NCI-H1930 (cell line): ENCODE measurements around the gene CCSER1.
"Not testable (repeated sequence)": the region's sequence is repeated elsewhere in the genome, so short reads cannot be mapped to it uniquely, and the experiment has no call there.

Experiments
- DNase-seq, 2 experiments: peaks; one replicate each; lab custom pipeline; 2025; lab: John Stamatoyannopoulos, UW

CCSER1 gene

DNA sequence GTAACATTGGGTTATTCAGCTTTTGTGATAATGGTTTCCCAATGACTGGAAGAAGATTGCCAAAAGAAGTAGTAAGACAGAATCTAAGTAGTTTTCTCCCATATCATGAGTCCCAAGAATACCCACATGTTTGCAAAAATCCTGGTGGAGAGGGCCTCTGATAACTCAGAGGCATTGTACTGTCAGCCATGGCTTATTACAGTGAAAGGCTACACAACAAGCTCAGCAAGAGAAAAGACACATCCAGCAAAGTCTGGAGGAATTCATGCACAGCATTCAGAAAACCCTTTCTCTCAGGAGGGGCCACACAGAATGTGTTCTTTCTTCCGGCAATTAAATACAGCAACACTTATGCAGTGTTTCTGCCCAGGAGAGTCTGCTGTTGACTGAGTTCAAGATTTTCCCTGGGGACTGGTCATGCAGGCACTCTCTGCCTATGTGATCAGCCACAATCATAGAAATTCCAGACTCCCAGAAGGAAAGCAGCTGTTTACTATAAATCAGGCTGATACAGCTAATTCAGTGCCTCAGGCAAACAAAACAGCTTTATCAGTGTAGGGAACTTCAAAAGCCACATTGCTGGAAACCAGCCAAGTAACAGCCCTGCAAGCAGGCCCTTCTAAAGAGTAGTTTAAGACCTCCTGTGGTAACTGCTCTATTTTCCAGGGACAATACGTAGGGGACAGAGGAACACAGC, 937.1 kb downstream of the CCSER1 start:
- peak; percentile 62 to 66 for DNase-seq

DNA sequence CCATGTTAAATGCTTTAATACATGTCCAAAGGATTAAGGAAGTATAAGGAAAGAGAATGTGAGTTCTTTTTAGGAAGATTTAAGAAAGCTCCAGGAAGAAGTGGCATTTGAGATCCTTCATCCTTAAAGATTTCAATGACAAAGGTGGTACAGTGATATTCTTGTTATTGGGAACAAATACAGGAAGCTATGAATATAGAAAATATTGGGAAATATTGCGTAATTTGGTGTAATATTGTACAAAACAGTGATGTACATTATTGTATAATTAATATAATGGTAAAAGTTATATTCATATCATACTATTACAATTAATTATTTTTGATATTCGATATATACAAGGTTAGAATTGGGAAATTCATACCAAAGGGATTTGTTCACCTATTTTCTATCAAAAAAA, 937.9 kb downstream of the CCSER1 start:
- DNase-seq: no peak

DNA sequence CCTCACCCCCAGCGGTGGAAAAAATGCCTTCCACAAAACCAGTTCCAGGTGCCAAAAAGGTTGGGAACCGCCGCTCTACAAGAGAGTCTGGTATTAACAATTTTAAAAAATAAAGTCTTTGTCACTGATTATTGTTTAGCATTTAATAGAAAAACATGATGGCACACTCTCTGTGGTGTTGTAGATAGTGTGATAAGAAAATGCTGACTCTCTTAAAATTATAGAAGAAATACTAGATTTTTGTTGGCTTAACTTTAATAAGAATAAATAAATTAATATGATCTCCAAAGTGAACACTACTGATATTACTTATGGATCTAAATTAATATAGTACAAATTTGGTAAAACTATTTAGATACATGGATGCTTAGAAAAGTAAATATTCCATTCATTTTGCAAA, 943.5 kb downstream of the CCSER1 start:
- DNase-seq: no peak

DNA sequence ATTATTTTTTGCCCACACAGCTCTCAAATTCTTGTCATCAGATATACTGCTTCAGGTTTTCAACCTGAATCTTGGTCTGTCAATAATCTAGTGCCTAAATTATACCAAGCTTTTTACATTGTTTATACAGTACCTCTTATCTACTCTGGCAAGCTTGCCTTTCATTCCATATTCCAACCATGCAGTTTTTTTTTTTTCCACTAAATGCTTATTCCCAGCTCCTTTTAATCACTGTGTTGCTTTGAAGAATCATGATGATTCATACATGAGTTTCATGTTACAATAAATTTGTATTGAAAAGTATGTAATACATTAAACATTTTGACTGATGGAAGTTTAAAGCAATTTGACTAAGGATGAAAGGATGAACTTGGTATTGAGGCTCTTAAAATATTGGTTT, 949.0 kb downstream of the CCSER1 start:
- no peak for DNase-seq

DNA sequence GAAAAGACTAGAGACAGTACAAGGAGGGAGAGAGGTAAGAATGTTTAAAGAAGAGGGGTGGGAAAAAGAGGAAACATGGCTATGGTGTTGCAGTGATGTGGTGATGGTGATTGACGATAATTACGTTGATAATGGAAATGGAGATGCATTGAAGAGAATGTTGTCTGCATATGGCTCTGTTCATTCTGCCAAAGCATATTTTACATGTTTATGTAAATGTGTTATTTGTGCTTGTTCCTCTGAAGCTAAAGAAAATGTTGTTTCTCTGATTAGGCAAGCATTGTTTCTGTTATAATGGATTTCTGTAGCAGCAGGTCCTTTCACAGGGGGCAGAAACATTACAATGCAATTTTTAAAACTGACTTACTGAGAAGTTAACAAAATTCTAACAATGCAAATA, 958.8 kb downstream of the CCSER1 start:
- no peak for DNase-seq

DNA sequence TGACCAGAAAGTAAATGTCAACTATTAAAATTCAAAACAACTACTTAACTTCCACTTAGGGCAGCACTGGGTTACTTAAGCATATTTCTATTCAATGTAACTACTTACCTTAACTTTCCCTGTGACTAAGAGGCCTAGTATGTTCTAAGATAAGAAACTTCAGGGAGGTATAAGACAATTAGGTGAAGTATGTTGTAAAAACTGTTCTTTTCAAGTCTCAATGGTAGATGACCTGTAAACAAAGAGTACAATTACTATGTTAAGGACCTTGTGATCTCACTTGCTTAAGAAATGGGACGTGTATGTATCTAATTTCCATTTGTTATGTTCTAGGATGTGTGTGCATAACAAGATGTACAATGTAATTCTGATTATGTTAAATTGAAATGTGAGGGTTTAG, 960.5 kb downstream of the CCSER1 start:
- DNase-seq: no peak

DNA sequence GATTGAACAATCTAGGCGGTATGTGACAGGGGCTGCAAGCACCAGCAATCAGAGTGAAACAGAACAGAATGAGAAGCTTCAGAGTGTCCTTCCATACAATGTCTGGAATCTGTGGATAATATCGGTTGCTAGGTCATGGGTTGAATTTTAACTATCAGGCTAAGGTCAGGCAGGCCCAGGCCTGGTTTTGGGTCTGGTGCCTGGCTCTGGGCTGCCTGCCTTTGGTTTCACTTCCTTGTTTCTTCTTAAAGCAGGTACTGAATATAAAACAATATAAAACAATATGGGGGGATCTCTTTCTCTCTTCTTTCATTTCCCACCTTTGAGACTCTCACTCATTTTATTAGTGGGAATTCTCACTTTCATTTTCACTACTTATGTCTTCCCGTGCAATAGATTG, 962.0 kb downstream of the CCSER1 start:
- DNase-seq: no peak

DNA sequence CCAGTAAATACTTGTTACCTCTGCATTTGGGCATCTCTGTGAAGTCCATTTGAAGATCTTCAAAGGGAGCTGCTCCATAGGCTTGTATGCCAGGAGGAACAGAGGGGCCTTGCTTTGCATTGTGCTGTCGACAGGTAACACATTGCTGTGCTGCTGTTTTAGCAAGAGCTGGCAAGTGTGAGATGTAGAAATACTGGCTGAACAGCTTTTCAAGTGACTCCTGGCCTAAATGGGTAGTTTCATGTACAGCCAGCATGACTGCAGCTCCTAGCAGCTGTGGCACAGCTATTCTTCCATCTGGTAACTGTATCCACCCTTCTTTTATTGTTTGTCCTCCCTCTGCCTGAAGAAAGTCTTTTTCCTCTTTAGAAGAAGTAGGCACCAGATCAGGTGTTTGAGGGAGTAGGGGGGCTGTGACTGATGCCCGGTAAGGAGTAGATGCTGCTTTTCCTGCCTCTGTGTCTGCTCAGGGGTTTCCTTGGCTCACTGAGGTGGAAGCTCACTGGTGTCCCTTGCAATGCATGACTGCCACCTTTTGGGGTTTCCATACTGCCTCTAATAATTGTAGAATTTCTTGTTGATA, 965.3 kb downstream of the CCSER1 start:
- no peak for DNase-seq

DNA sequence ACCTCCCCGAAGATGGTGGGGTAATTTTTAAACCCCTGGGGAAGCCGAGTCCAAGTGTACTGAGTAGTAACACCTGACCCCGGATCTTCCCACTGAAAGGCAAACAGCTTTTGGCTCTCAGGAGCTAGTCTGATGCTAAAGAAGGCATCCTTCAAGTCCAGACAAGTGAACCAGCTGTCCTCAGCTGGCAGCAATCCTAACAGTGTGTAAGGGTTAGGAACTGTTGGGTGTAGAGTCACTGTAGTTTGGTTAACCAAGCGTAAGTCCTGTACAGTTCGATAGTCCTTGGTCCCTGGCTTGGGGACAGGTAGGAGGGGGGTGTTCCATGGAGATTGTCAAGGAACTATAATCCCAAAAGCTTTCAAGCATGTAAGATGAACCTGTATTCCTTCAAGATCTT, 967.0 kb downstream of the CCSER1 start:
- not testable (repeated sequence) for DNase-seq

DNA sequence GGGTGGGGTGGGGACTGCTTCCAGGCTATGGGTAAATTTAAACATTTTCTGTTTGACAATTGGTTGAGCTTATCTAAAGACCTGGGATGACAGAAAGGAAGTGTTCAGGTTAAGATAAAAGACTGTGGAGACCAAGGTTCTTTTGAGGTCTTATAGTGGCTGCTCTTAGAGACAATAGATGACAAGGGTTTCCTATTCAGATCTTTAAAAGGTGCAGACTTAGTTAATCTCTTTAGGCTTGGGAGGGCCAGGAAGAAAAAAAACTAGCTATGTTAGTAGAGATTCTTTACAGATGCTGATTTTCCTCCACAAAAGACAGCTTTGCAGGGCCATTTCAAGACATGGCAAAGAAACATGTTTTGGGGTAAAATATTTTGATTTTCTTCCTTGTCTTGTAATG, 972.5 kb downstream of the CCSER1 start:
- DNase-seq: no peak

DNA sequence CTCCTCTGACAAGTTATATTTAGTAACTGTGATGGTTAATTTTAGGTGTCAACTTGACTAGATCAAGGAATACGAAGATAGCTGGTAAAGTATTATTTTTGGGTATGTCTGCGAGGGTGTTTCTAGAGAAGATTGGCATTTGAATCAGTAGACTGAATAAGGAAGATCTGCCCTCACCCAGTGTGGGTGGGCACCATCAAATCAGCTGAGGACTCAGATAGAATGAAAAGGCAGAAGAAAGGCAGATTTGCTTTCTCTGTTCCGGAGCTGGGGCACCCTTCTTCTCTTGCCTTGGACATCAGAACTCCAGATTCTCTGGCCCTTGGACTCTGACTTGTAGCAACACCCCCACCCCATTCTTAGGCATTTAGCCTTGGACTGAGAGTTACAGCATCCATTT, 981.6 kb downstream of the CCSER1 start:
- no peak for DNase-seq

DNA sequence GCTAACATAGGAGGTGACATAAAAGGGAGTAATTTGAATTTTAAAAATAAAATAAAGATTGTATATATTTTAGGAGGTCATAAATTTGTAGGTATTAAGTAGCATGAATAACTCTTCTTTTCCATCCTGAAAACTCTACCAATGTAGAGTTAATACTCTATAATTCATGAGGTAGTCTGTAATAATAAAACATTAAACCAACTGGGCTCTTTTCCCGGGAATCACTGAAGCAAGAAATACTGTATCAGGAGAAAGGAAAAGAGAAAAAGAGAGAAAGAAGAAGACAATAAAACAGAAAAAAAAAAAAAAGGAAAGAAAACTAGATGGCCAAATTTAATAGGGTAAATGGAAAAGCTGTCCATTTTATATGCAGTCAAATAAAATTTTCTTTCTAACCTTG, 984.4 kb downstream of the CCSER1 start:
- no peak for DNase-seq

DNA sequence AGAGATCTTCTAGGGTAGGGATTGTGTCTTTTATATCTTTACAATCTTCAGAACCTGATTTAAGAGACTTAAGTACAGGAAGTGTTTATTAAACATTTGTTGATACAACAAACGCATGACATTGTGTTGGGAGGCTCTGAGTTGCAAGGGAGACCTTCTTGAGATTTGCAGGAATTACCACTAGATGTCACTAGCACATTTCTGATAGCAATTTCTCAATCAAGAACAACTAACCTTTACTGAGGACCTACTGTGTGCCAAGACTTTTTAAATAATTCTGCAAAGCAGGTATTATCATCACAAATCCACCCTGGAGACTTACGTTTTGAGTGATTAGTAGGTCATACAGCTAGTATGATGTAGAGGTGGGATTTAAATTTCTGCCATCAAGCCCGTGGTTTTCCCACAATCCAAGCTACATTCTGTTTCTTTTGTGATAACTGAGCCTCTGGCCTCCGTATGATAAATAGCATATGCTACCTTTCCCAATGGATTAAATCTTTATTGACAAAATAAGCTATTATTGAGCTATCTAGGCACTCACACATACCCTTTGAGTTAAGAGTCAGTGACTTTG, 986.0 kb downstream of the CCSER1 start:
- DNase-seq: no peak

DNA sequence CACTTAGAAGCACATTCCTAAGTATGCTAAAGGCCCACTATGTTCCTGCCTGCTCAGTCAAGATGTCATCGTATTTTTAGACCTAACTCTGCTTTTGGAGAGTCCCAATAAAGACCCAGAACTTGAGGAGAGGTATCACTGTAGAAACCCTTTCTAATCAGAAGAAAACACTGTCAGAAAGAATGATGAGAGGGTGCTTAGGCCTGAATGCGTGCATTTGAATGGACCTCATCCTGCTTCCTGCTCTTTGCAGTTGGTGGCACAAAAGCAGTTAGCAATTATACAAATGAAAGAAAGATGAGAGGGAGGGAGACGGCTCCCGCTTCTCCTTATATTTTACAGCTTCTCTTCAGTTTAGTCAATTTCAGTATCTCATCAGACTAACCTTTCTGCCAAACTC, 987.2 kb downstream of the CCSER1 start:
- DNase-seq: no peak

DNA sequence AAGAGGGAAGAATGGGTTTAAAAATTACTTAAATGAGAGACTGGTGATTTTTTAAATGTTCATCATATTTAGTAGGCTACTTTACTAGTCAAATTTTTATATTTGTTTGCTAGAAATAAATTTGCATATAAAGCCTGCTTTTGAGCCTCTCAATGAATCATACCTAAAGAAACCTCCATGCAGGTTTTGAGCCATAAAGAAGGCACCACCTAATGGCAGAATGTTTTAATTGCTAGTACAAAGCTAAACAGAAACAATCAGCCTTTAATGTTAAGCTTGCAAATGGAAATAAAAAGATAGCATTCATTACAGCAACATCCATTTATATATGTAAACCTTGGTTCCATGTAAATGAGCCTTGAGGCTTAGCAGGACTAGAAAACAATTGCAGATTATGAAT, 989.7 kb downstream of the CCSER1 start:
- DNase-seq: no peak

DNA sequence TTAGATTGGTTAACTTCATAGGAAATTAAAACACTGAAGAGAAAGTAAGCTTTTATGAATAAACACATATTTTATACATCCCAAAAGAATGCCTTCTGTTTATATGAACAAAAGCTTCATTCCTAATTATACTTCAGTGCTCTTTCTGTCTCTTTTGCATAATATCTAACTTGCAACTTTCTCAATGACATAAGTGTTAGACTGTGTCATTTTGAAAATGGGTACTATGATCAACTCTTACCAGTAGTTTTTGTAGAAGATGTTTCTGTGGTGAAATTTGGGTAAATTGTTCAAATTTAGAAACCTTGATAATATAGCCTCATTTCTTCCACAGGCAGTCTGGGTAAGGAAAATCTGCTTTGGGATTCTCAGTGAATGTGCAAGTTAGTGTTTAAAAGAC, 991.4 kb downstream of the CCSER1 start:
- no peak for DNase-seq

DNA sequence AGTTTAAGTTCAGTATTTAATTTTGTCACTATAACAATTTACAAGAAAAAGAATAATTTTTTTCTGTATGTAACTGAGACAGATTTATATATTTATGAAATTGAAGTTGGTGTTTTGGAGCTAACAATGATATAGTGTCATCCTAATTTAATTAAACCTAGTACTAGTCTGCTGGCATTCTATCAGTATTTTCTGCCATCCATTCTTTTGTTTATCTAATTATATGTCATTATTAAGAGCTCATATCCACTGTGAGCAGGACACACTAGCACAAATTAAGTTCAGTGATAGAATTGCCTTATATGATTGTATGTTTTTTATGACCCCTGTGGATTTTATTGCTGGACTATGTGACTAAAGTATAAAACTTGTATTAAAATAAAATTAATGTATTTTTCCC, 996.5 kb downstream of the CCSER1 start:
- DNase-seq: no peak

DNA sequence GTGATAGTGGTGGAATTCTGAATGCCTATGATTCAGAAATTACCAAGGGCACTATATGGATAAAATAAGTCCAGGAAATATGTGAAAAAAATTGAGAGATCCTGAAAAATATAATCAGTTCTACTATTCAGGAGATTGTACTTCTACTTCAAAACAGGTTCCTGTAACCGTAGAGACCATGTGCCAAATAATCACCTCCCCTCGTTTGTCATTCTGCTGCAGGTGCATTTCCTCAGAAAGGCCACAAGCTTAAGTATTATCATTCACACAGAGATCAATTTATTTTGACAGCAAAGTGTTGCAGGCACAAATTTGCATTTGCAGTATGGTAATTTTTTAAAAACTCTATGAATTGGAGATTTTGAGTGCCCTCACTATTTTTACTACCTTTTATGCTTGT, 1000.0 kb downstream of the CCSER1 start:
- no peak for DNase-seq

DNA sequence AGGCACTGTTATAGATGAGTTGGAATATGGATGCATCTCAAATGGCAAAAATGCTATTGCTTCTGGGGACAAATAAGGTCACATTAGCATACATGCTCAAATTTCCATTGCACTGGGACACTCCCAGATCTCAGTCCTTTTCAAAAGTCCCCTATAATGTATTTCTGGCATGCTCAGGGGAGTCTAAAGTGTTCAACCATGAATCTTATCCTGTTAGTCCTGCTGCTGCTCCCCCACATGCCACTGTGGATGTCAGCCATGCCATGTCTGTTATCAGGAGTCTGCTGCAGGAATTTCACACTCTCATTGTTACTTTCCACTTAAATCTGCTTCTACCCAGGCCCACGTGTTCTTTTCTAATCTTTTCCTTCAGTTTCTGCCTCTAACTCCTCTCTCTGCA, 1000.6 kb downstream of the CCSER1 start:
- no peak for DNase-seq

DNA sequence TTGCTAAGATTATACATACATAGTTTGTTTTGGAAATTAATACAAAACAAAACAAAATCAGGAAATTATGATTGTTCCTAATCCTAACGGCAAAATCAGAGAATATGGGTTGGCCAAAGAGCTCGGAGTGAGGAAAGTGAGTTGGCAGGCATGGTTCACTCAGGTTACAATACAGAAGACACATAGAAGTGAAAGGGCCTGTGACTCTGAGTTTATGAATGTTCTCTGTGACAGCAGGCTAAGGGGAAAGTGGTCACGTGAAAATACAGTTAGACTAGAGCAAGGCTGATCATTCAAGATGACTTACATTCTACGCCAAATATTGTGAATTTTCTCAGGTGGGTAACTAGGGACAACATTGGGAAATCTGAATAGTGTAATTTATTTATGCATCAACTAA, 1001.3 kb downstream of the CCSER1 start:
- DNase-seq: no peak

DNA sequence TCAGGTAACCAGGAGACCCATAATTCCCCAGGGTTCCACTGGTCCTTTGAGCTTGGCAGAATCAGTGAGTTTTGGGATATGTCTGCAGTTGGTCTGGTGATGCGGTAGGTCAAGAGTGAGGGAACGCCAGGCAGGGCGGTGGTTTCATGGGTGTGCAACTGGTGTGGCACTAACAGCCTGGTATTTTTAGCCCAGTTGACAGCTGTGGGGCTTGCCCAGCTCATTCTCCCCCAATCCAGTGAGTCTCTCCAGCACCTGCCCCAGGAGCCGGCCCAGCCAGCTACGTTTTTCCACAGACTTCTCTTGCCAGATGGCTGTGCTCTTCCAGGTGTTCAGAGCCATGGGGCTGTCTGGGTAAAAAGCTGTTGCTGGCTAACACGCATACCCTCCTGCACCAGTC, 1019.9 kb downstream of the CCSER1 start:
- DNase-seq: no peak

DNA sequence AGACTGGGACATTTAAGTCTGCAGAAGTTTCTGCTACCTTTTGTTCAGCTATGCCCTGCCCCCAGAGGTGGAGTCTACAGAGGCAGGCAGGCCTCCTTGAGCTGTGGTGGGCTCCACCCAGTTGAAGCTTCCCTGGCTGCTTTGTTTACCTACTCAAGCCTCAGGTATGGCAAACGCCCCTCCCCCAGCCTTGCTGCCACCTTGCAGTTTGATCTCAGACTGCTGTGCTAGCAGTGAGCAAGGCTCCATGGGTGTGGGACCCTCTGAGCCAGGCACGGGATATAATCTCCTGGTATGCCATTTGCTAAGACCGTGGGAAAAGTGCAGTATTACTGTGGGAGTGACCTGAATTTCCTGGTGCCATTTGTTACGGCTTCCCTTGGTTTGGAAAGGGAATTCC, 1026.8 kb downstream of the CCSER1 start:
- not testable (repeated sequence) for DNase-seq

DNA sequence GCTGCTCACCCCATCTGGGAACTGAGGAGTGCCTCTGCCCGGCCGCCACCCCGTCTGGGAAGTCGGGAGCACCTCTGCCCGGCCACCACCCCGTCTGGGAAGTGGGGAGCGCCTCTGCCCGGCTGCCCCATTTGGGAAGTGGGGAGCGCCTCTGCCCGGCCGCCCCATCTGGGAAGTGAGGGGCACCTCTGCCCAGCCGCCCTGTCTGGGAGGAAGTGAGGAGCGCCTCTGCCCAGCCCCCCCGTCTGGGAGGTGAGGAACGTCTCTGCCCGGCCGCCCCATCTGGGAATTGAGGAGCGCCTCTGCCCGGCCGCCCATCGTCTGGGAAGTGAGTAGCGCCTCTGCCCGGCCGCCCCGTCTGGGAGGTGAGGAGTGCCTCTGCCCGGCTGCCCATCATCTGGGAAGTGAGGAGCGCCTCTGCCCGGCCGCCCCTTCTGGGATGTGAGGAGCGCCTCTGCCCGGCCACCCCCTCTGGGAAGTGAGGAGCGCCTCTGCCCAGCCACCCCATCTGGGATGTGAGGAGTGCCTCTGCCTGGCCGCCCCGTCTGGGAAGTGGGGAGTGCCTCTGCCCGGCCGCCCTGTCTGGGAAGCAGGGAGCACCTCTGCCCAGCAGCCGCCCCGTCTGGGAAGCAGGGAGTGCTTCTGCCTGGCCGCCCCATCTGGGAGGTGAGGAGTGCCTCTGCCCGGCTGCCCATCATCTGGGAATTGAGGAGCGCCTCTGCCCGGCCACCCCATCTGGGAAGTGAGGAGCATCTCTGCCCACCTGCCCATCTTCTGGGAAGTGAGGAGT, 1040.9 kb downstream of the CCSER1 start:
- DNase-seq: not testable (repeated sequence)
